Ishikawa (cell line): Measurements from ENCODE around the gene MEIS3.

Experiments
- CEBPB ChIP-seq: IDR thresholded peaks from 2 replicates; pipeline ENCODE4 v1.6.1; 2012
- CREB1 ChIP-seq: IDR thresholded peaks from 2 replicates; pipeline ENCODE4 v1.6.1; 2012; ENCODE audit warnings: low read depth
- EGR1 ChIP-seq: IDR thresholded peaks from 2 replicates; pipeline ENCODE4 v1.6.1; 2012
- EP300 ChIP-seq: IDR thresholded peaks from 2 replicates; pipeline ENCODE4 v1.6.1; 2012; ENCODE audit warnings: borderline replicate concordance
- FOXM1 ChIP-seq: IDR thresholded peaks from 2 replicates; pipeline ENCODE4 v1.6.1; 2012; ENCODE audit warnings: low read depth, borderline replicate concordance
- NFIC ChIP-seq: IDR thresholded peaks from 2 replicates; pipeline ENCODE4 v1.6.1; 2012
- RAD21 ChIP-seq: IDR thresholded peaks from 2 replicates; pipeline ENCODE4 v1.6.1; 2012; ENCODE audit warnings: low read depth
- TAF1 ChIP-seq: IDR thresholded peaks from 2 replicates; pipeline ENCODE4 v1.6.1; 2012; ENCODE audit warnings: low read depth, mild to moderate bottlenecking
- TCF12 ChIP-seq: IDR thresholded peaks from 2 replicates; pipeline ENCODE4 v1.6.1; 2012; ENCODE audit warnings: low read depth
- TEAD4 ChIP-seq: IDR thresholded peaks from 2 replicates; pipeline ENCODE4 v1.6.1; 2012
- YY1 ChIP-seq: IDR thresholded peaks from 2 replicates; pipeline ENCODE4 v1.6.1; 2012; ENCODE audit warnings: low read depth
- ZBTB7A ChIP-seq: IDR thresholded peaks from 2 replicates; pipeline ENCODE4 v1.6.1; 2012; ENCODE audit warnings: low read depth
- TF ChIP-seq, protein P1 (sequence below): IDR thresholded peaks from 2 replicates; pipeline ENCODE4 v1.6.1; 2012
- TF ChIP-seq, protein P2 (sequence below): IDR thresholded peaks from 2 replicates; pipeline ENCODE4 v1.6.1; 2012; ENCODE audit warnings: low read depth, mild to moderate bottlenecking
- TF ChIP-seq, protein P3 (sequence below): IDR thresholded peaks from 2 replicates; pipeline ENCODE4 v1.6.1; 2012

The MEIS3 gene

DNA sequence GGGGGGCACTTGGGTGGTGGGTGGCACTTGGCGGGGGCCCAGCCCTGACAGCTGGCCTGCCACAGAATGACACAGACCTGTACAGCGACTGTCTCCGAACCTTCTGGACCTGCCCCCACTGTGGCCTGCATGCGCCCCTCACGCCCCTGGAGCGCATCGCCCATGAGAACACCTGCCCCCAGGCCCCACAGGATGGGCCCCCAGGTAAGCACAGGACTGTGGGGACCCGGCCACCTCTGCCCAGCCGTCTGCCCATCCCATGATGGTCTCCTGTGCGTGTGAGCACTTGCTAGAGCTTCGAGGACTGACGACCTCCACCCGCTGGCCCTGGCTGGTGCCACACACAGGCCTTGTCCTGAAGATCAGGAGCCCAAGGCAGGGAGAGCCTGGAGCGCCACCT is 38.2 kb downstream of the MEIS3 start:
- TF ChIP-seq ZBTB7A (no peak), CEBPB (no peak), EP300 (no peak), FOXM1 (no peak), YY1 (no peak), TCF12 (no peak), CREB1 (no peak), TEAD4 (no peak)
- TF ChIP-seq, protein P1, sequence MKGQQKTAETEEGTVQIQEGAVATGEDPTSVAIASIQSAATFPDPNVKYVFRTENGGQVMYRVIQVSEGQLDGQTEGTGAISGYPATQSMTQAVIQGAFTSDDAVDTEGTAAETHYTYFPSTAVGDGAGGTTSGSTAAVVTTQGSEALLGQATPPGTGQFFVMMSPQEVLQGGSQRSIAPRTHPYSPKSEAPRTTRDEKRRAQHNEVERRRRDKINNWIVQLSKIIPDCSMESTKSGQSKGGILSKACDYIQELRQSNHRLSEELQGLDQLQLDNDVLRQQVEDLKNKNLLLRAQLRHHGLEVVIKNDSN: no peak
- TF ChIP-seq, protein P2, sequence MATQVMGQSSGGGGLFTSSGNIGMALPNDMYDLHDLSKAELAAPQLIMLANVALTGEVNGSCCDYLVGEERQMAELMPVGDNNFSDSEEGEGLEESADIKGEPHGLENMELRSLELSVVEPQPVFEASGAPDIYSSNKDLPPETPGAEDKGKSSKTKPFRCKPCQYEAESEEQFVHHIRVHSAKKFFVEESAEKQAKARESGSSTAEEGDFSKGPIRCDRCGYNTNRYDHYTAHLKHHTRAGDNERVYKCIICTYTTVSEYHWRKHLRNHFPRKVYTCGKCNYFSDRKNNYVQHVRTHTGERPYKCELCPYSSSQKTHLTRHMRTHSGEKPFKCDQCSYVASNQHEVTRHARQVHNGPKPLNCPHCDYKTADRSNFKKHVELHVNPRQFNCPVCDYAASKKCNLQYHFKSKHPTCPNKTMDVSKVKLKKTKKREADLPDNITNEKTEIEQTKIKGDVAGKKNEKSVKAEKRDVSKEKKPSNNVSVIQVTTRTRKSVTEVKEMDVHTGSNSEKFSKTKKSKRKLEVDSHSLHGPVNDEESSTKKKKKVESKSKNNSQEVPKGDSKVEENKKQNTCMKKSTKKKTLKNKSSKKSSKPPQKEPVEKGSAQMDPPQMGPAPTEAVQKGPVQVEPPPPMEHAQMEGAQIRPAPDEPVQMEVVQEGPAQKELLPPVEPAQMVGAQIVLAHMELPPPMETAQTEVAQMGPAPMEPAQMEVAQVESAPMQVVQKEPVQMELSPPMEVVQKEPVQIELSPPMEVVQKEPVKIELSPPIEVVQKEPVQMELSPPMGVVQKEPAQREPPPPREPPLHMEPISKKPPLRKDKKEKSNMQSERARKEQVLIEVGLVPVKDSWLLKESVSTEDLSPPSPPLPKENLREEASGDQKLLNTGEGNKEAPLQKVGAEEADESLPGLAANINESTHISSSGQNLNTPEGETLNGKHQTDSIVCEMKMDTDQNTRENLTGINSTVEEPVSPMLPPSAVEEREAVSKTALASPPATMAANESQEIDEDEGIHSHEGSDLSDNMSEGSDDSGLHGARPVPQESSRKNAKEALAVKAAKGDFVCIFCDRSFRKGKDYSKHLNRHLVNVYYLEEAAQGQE: no peak
- TF ChIP-seq, protein P3, sequence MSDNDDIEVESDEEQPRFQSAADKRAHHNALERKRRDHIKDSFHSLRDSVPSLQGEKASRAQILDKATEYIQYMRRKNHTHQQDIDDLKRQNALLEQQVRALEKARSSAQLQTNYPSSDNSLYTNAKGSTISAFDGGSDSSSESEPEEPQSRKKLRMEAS: no peak

DNA sequence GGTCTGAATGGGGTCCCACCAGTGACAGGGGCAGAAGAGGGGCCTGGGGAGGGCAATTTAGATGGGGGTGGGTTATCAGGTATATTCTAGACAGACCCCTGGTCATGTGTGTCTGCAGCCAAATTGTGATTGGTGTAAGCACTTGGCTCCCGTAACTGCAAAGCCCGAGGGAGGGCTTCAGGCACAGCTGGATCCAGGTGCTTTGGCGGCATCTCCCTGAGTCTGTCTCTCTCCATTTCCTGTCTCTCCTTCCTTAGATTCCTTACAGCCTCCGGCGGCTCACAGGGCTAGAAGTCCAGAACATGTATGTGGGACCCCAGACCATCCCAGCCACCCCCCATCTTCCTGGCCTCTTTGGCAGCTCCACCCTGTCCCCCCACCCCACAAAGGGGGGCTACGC is 38.8 kb downstream of the MEIS3 start:
- no peak for TF ChIP-seq RAD21
- TF ChIP-seq, protein P1: no peak
- TF ChIP-seq ZBTB7A: no peak
- no peak for TF ChIP-seq TCF12
- TF ChIP-seq EGR1: no peak
- TF ChIP-seq CREB1: no peak
- TF ChIP-seq, protein P2: no peak
- no peak for TF ChIP-seq EP300
- TF ChIP-seq YY1: no peak
- no peak for TF ChIP-seq TEAD4
- no peak for TF ChIP-seq FOXM1
- TF ChIP-seq TAF1: no peak
- TF ChIP-seq NFIC: no peak
- no peak for TF ChIP-seq CEBPB
- TF ChIP-seq, protein P3: no peak

DNA sequence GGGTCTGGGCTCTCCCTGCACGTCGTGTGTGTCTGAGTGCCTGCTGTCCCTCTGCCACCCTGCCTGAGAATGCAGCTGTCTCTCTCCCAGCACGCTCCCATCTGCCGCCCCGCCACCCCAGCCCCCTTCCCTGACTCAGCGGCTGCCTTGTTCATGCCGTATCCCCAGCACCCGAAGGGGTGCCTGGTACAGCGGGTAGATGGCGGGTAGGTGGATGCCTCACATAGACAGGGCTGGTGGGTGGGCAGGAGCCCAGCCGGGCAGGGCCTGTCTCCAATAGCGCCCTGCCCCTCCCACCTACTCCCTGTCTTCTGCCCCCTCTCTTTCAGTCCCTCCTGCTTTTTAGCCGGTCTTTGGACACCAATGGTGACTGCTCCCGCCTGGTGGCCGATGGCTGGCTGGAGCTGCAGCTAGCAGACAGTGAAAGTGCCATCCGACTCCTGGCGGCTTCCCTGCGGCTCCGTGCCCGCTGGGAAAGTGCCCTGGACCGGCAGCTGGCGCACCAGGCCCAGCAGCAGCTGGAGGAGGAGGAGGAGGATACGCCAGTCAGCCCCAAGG is 39.9 kb downstream of the MEIS3 start:
- TF ChIP-seq, protein P3: no peak
- TF ChIP-seq, protein P2: no peak
- TF ChIP-seq, protein P1: no peak
- TF ChIP-seq TEAD4 (no peak), NFIC (no peak)

DNA sequence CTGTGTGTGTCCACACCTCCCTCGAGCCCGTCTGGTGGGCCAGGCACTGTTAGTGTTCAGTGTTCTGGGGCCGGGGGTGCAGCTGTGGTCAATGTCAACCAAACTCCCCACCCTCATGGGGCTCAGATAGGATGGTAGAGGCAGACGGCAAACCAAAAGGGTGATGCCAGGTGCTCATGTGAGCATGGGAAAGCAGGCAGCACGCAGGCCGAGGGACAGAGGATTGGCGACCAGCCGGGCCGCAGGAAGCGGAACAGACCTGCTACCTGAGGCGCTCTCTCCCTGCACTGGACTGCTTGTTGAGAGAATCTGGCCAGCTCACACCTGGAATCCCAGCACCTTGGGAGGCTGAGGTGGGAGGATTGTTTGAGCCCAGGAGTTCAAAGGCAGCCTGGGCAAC is 41.1 kb downstream of the MEIS3 start:
- TF ChIP-seq FOXM1: no peak
- TF ChIP-seq CREB1: no peak
- TF ChIP-seq, protein P2: no peak
- no peak for TF ChIP-seq EGR1
- no peak for TF ChIP-seq TCF12
- no peak for TF ChIP-seq TEAD4
- TF ChIP-seq, protein P1: no peak
- no peak for TF ChIP-seq ZBTB7A
- TF ChIP-seq NFIC: no peak
- no peak for TF ChIP-seq RAD21
- no peak for TF ChIP-seq TAF1
- TF ChIP-seq YY1: no peak
- no peak for TF ChIP-seq EP300
- TF ChIP-seq CEBPB: no peak
- TF ChIP-seq, protein P3: no peak
